LNCAP (cell line): Measurements from ENCODE around the gene PALLD.

Source experiments
- TF ChIP-seq, protein P1 (sequence below): fragments of 450-650 bp; IDR thresholded peaks from 2 replicates; pipeline ENCODE4 v1.5.1; 2017; ENCODE audit warnings: mild to moderate bottlenecking

PALLD gene

DNA sequence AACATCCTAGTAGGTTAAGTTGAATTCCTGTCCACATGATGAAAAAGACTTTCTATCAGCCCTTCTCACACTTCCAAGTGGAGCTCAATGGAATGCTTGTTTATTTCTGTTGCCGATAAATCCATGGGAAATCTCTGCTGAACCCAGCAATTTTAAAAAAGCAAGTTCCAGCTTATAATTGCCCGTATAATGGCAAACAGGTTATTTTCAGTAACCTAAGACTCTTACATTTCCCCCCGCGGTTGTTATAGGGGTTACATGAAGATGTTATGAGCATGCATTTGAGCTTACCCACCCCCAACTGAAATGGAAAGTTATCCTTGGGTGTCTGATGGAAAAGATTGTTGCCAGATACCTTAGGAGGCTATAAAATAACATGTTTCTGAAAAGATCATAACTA lies 136.2 kb downstream of the PALLD start:
- TF ChIP-seq, protein P1, sequence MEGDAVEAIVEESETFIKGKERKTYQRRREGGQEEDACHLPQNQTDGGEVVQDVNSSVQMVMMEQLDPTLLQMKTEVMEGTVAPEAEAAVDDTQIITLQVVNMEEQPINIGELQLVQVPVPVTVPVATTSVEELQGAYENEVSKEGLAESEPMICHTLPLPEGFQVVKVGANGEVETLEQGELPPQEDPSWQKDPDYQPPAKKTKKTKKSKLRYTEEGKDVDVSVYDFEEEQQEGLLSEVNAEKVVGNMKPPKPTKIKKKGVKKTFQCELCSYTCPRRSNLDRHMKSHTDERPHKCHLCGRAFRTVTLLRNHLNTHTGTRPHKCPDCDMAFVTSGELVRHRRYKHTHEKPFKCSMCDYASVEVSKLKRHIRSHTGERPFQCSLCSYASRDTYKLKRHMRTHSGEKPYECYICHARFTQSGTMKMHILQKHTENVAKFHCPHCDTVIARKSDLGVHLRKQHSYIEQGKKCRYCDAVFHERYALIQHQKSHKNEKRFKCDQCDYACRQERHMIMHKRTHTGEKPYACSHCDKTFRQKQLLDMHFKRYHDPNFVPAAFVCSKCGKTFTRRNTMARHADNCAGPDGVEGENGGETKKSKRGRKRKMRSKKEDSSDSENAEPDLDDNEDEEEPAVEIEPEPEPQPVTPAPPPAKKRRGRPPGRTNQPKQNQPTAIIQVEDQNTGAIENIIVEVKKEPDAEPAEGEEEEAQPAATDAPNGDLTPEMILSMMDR = no peak

DNA sequence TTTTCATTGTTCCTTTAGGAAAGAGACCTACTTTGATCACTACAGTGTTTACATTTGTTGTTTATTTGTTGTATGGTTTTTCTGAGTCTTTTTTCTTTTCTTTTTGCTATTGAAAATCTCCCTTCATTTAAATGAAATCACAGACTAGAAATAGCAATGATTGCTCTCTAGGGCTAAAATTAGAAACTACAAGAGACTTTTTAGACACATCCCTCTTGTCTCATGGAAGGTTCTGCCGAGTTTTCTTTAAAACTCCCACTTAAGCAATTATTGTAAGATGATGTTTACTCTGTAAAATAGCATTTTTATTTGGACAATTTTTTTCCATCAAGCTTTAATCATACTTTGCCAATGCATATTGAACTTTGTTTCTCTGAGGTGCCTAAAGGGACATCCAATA lies 136.6 kb downstream of the PALLD start:
- TF ChIP-seq, protein P1 = no peak

DNA sequence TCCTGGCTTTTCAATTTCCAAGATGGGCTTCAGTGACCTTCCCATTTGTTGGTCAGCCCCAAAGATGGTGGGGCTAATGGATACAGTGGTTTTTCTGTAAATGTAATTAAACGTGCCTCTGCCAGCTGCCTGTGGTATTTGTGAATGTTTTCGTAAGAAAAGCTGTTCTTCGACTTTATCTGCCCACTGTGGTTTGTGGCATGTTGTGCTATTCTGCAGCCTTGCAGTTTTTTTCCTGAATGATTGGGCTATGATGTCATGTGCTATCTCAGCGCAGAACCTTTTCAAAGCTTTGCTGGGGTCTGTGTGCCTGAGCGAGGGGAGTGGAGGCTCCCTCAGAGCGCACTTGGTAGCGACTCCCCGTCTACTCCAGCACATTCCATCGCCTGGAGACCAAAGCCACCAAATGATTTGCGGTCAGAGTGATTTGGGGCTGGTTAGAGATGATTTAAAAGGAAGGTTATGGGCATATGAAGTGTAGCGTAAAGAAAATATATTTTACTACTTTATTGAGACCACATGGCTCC lies 137.5 kb downstream of the PALLD start:
- TF ChIP-seq, protein P1 = no peak

DNA sequence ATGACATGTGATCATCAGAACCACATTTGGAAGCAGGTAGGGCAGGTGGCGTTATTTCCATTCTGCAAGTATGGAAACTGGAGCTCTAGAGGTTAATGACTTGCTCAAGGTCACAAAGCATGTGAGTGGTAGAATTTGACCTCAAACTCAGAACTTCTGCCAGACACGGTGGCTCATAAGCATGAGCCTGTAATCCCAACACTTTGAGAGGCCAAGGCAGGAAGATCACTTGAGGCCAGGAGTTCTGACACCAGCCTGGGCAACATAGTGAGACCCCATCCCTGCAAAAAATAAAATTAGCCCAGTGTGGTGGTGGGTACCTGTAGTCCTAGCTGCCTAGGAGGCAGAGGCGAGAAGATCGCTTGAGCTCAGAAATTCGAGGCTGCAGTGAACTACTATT lies 139.2 kb downstream of the PALLD start:
- TF ChIP-seq, protein P1 = no peak

DNA sequence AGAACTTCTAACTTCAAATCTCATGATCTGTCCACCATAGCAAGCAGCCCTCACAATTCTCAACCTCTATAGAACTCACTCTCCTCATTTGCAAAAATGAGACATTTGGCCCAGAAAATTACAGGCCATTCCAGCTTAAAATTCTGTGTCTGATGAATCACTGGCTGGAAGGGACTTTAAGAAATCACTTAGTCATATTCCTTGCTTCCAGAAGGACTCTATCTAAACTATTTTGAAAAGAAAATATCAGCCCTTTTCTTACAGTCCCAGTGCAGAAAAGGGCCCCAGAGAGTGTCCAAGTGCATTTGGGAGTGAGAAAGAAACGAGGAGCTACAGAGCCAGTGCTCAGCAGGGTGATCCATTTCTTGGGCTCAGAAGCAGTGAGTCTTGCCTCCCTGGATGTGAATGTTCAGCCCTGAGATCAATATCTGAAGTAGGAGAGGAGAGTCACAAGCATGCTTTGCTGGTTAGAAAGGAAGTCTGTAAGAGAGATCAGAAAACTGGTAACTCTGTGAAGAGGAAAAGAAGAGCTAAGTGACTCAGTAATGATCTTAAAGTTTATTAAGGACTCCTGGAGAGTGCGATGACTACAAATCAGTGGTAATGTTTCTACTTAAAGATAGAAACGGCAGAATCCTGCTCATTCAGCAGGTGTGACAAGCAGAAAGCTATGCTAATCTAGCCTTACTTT lies 139.8 kb downstream of the PALLD start:
- TF ChIP-seq, protein P1 = no peak

DNA sequence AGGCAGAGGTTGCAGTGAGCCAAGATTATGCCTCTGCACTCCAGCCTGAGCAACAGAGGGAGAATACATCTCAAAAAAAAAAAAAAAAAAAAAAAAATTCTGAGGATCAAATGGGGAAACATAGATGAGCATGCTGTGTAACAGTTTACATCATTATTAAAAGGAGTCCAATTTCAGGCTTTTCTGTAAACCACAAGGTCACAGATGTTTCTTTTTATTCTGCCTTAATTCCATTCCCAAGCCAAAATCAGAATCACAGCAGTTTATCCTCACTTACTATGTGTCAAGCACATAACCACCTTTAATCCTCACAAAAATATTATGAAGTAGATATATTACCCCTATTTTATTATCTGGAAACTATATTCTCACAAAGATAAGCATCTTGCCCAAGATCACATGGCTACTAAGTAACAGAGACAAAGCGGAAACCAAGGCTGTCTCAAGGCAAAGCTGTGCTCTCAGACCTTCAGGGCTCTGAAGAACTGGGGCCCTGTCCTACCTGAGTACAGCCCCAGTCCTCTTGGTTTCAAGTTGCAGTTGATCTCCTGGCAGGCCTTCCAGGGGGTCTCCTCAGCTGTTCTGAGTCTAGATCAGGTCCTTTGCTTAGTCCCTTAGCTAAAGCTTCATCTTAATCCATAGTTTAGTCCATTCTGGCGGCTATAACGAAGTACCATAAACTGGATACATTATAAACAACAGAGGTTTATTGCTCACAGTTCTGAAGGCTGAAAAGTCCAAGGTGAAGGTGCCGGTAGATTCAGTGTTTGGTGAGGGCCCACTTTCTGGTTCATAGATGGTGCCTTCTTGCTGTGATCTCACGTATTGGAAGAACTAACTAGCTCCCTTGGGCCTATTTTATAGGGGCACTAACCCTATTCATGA lies 141.3 kb downstream of the PALLD start:
- TF ChIP-seq, protein P1 = no peak

DNA sequence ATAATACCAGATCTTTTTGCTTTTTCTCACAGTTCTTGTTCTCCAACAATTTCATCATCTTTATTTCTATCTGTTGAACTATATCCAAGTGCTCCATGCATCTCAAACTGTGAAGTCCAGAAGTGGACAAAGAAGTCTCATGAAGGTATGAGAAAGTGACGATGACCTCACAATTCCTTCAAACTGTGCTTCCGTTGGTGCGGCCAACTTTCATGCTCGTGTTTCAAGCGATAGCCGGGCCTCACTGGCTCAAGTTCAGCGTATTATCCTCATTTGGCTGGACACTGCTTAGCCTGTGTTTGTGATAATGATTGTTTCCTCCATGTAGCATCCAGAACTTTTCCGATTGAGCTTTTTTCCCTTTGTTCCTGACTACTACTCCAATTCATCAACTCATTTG lies 143.1 kb downstream of the PALLD start:
- TF ChIP-seq, protein P1 = no peak
